Stimulated activated naive CD4-positive, alpha-beta T cell (primary cell): ENCODE data around the gene NPIPA1.
"Not testable (repeated sequence)": the region's sequence is repeated elsewhere in the genome, so short reads cannot be mapped to it uniquely, and the experiment has no call there.

Source experiments
- DNase-seq, 6 experiments: peaks; one replicate each; lab custom pipeline; 2025; lab: John Stamatoyannopoulos, UW

The NPIPA1 gene

DNA sequence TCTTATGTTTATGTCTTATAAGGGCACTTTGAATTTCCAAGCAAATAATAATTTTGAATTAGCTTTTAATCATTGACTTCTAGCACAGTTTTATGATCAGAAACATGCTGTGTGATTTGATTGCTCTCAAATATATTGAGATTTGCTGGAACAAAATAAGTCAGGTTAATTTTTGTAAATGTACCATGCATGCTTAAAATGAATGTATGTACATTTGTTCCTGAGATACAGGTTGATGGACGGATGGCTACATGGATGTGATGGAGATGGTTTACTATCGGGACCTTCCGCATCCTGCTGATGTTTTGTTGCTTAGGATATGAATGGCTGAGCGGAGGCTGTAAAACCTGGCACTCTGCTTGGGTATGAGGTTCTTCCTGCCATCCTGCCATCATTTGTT lies at the start of gene NPIPA1:
Gene NPIPA1 (plus strand): TSS at position 301 of the 400 bp plus-strand sequence. CDS start 0 bp downstream, at position 301.
- not testable (repeated sequence) for DNase-seq

DNA sequence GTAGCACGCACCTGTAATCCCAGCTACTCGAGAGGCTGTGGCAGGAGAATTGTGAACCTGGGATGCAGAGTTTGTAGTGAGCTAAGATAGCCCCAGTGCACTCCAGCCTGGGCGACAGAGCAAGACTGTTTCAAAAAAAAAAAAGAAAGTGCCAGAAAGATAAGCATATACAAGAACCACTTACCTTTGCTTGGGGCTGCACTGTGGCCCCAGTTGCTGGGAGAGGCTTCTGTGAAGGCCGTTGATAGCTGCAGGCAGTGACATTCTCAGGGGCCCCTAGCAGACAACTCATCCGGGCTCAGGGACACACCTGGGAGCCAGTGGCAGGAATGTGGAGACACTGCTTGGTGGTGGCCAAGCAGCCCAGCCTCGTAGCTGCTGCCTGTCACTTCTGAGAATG lies 45.1 kb upstream of the NPIPA1 start:
- DNase-seq, result not testable (repeated sequence)

GRCh38 chr16:14895382-14895781 lies 41.9 kb upstream of the NPIPA1 start:
- DNase-seq, result not testable (repeated sequence)

DNA sequence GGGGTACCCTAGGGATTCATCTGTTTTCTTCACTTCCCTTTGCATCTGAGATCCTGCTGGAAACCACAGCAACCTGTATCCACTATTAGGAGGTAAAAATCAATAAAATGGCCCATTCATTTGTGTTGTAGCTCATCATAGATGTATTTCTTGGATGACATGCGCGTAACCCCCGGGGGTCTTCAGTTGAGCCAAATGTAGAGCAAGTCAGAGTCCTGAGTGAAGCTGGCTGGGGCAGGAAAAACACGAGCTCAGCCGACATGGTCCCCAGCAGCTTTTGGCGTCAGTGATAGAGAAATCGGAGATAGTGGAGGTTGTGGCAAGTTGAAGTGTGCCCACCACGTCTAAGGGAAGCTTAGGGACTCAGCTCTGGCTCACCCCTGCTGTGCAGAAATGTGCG lies 41.2 kb upstream of the NPIPA1 start:
- not testable (repeated sequence) for DNase-seq

GRCh38 chr16:14897006-14897664 lies 40.1 kb upstream of the NPIPA1 start:
- DNase-seq, result not testable (repeated sequence)

- not testable (repeated sequence) for DNase-seq
Observed at GRCh38 chr16:14898162-14898561, 39.1 kb upstream of the NPIPA1 start.

DNA sequence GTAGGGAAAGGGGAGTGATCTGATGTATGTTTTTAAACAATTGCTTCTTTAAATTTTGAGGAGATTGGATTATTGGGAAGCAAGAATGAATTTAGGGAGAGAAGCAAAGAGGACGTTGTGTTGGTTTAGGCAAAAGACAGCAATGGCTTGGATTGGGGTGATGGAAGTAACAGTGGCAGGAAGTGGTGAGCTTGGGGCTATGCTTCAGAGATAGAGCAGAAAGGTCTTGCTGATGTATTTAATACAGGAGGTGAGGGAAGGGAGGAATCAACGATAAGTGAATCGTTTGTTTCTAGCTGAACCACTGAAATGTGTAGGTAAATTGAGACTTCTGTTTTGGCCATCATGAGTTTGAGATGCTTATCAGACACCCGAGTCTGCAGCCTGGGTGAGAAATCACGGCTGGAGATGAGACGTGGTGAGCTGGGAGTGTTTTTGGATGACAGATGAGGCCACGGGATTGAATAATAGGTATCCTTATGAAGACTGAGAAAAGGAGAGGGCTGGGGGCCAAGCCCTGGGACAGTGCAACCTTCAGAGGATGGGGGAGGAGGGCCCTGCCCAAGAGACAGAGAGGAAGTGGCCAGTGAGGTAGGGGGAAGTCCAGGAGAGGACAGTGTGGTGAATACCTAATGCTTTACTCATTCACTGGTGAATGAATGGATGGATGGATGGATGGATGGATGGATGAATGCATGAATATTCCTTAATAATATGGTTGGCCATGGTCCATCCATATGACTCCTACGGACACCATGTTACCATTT lies 33.9 kb upstream of the NPIPA1 start:
- not testable (repeated sequence) for DNase-seq

GRCh38 chr16:14909744-14910143 lies 27.5 kb upstream of the NPIPA1 start:
- DNase-seq, result not testable (repeated sequence)

DNA sequence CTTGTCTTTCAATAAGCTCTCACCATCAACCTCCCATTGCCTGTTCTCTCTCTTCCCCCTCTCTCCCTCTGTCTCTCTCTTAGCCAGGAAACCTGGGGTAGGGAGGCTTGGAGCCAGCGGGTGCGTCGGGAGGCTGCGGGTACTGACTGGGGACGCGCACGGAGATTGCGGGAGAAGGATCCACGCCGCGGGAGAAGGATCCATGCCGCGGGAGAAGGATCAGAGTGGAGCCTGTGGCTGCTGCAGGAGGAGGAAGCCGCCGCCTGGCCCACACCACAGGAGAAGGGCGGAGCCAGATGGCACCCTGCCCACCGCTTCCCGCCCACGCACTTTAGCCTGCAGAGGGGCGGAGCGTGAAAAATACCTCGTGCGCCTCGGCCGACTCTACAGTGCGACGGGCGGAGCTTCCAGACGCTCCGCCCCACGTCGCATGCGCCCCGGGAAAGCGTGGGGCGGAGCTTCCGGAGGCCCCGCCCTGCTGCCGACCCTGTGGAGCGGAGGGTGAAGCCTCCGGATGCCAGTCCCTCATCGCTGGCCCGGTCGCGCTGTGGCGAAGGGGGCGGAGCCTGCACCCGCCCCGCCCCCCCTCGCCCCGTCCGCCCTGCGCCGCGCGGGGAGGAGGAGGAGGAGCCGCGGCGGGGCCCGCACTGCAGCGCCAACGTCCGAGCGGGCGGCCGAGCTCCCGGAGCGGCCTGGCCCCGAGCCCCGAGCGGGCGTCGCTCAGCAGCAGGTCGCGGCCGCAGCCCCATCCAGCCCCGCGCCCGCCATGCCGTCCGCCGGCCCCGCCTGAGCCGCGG lies 26.2 kb upstream of the NPIPA1 start:
- DNase-seq, result not testable (repeated sequence)

DNA sequence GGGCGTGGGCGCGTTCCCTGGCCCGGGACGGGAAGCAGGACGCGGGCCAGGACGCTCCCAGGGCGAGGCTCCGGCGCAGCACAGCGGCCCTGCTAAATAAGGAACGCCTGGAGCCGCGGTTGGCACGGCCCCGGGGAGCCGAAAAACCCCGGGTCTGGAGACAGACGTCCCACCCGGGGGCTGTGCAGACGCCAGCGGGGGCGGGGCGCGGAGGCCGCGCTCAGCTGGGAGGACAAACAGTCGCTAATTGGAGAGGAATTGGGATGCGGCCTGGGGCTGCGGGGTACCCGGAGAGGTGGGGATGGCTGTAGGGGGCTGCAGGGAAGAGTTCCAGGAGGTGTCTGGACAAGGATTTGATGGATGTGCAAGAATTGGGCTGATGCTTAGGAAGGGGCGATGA lies 25.3 kb upstream of the NPIPA1 start:
- not testable (repeated sequence) for DNase-seq

DNA sequence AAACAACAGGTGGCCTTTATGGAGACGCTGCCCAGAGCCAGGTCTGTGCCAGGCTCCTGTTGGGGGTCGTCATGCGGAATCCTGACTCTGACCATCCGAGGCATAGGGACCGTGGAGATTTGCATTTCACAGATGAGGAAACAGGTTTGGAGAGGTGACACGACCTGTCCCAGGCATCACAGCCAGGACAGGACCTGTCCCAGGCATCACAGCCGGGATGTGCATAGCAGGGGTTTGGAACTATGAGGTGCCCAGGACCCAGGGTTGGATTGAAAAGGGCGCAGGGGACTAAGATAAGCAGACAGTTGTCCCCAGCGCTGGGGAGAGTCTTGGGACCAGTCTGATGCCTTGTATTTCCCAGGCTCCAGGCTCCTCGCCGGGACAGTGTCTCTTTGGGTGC lies 24.7 kb upstream of the NPIPA1 start:
- not testable (repeated sequence) for DNase-seq

- DNase-seq, result not testable (repeated sequence)
Observed at GRCh38 chr16:14918504-14918903, 18.7 kb upstream of the NPIPA1 start.

DNA sequence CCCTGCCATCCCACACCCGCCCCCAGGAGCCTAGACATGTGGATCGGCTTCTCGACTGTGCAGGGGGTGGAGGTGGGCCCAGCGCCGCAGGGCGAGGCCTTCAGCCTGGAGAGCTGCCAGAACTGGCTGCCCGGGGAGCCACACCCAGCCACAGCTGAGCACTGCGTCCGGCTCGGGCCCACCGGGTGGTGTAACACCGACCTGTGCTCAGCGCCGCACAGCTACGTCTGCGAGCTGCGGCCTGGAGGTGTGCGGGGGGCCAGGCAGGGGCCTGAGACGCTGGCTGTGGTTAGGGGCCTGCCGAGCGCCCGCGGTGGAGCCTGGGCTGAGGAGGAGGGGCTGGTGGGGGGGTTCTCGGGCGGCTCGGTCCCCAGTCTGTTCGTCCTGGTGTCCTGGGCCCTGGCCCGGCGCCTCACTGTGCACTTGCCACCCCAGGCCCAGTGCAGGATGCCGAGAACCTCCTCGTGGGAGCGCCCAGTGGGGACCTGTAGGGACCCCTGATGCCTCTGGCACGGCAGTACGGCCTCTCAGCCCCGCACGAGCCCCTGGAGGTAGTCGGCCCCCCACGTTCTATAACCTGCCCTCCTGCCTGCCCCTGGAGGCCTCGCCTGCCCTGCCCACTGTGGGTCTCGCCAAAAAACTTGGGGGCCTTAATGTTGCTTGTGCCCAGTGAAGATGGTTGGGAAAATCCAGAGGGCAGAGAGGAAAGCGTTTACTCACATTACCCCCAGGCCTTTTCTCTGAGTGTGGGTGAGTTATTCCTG lies 17.2 kb upstream of the NPIPA1 start:
- DNase-seq, result not testable (repeated sequence)

- not testable (repeated sequence) for DNase-seq
Observed at GRCh38 chr16:14922285-14922684, 15.0 kb upstream of the NPIPA1 start.

DNA sequence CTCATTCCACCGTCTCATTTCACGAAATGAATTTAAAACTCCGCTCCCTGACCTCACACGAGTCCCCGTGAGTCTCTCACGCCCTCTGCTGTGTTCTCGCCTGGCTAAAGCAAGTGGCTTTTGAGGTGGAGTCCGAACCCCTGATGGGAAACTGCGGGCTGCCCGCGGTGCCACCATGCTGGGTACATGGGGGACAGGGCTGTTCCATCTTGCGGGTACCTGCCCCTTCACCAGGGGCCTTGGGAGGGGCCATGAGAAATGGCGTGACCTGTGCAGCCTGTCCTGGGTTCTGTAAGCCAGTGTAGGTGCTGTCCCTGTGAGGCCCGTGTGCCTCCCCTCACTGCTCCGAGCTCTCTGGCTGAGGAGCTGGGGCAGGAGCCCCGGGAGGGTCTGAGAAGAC lies 14.3 kb upstream of the NPIPA1 start:
- not testable (repeated sequence) for DNase-seq

DNA sequence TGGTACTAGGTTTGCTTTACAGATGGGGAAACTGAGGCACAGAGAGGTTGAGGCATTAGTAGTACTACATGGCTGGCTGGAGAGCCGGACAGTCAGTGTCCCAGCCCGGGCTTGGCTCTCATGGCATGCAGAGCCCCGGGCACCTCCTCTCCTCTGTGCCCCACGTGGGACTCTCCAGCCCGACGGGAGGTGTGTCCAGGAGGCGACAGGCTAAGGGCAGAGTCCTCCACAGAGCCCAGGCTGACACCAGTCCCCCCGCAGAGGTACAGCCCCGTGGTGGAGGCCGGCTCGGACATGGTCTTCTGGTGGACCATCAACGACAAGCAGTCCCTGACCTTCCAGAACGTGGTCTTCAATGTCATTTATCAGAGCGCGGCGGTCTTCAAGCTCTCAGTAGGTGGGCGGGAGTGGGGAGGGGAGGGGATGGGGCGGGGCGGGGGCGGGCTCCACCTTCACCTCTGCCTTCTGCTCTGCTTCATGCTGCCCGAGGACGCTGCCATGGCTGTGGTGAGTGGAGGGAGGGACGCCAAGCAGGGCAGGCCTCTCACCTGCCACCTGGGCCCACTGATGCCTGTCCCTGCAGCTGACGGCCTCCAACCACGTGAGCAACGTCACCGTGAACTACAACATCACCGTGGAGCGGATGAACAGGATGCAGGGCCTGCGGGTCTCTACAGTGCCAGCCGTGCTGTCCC lies 13.7 kb upstream of the NPIPA1 start:
- DNase-seq, result not testable (repeated sequence)

DNA sequence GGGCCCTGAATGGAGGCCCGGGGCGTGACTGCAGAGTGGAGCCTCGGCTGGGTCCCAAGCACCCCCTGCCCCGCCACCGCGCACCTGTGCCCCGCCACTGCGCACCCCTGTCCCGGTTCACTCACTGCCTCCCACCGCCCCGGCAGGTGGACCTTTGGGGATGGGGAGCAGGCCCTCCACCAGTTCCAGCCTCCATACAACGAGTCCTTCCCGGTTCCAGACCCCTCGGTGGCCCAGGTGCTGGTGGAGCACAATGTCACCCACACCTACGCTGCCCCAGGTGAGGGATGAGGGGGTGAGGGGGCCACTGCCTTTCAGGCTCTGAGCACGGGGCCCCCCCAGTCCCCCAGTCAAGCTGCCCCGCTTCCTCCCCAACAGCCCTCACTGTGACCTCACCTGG lies 12.9 kb upstream of the NPIPA1 start:
- DNase-seq, result not testable (repeated sequence)

DNA sequence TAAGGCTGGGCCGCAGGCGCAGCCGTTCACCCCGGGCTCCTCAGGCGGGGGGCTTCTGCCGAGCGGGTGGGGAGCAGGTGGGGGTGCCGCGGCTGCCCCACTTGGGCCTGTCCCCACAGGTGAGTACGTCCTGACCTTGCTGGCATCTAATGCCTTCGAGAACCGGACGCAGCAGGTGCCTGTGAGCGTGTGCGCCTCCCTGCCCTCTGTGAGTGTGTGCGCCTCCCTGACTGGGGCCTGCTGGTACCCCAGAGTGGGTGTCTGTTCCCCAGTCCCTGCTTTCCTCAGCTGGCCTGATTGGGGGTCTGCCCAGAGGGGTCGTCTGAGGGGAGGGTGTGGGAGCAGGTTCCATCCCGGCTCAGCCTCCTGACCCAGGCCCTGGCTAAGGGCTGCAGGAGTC lies 12.3 kb upstream of the NPIPA1 start:
- DNase-seq, result not testable (repeated sequence)

DNA sequence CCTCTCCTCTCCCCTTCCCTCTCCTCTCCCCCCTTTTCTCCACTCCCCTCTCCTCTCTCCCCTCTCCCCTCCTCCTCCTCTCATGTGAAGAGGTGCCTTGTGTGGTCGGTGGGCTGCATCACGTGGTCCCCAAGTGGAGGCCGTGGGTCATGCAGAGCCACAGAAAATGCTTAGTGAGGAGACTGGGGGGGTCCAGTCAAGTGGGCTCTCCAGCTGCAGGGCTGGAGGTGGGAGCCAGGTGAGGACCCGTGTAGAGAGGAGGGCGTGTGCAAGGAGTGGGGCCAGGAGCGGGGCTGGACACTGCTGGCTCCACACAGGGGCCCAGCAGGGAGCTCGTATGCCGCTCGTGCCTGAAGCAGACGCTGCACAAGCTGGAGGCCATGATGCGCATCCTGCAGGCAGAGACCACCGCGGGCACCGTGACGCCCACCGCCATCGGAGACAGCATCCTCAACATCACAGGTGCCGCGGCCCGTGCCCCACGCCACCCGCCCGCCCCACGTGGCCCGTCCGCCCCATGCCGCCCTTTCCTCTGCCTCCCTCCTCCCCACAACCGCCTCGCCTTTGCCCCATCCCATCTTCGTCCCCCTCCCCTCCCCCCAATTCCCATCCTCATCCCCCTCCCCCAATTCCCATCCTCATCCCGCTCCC lies 9.1 kb upstream of the NPIPA1 start:
- DNase-seq, result not testable (repeated sequence)

DNA sequence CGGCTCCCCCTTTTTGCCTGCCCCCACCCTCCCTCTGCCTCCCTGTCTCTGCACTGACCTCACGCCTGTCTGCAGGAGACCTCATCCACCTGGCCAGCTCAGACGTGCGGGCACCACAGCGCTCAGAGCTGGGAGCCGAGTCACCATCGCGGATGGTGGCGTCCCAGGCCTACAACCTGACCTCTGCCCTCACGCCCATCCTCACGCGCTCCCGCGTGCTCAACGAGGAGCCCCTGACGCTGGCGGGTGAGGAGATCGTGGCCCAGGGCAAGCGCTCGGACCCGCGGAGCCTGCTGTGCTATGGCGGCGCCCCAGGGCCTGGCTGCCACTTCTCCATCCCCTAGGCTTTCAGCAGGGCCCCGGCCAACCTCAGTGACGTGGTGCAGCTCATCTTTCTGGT lies 8.1 kb upstream of the NPIPA1 start:
- not testable (repeated sequence) for DNase-seq
